T-cell (primary cell): ENCODE measurements around the gene ACADVL. TPM values are rescaled to one million over a fixed set of nuclear protein-coding genes. Genes with fewer than 3 reads are reported as not detected.

Source experiments
- ATAC-seq, 4 experiments: fragments of 200-7000 bp in 3 of 4; fragments of 150-1000 bp in 1 of 4; cut with Tn5 transposase; replicated peaks in 1 of 4; 1 replicate in 3 of 4; 2 replicates in 1 of 4; pipeline ENCODE4 v1.10.0; 2021; ENCODE audit warnings: moderate library complexity in 3 of 4, mild to moderate bottlenecking in 2 of 4, moderate number of reproducible peaks in 1 of 4
- CTCF ChIA-PET, 2 donors: fragments of 300-600 bp; sonication (Branson Sonifier 250); formaldehyde crosslinking; loops; one replicate each; lab custom pipeline; 2022; ENCODE audit warnings: antibody characterized with exemption in 2 of 2; lab: Charles Lee
- POLR2A ChIA-PET, 2 donors: fragments of 300-600 bp; sonication (Branson Sonifier 250); formaldehyde crosslinking; loops; one replicate each; lab custom pipeline; 2022; ENCODE audit warnings: antibody characterized with exemption in 2 of 2; lab: Charles Lee
- DNase-seq, 35 experiments: peaks; one replicate each; pipeline versions ENCODE4 v3.0.0 to v3.0.0-alpha.2; 2013 to 2023
- H3K27ac ChIP-seq: one replicate; pipeline ENCODE4 v1.5.1; 2013; ENCODE audit warnings: low read length
- H3K27me3 ChIP-seq, 2 experiments: replicated peaks in 1 of 2; 1 replicate in 1 of 2; 2 replicates in 1 of 2; pipeline versions ENCODE4 v1.6.1 to v1.7.0; 2013; ENCODE audit warnings: low read length in 1 of 2, mixed read lengths in 1 of 2; ENCODE audit not compliant: control insufficient read depth in 2 of 2, insufficient read depth in 2 of 2; ENCODE audit errors: extremely low read depth in 1 of 2
- H3K36me3 ChIP-seq, 2 donors: 1 replicate in 1 of 2; 2 replicates in 1 of 2; pipeline versions ENCODE4 v1.6.1 to v1.7.0; 2013; ENCODE audit warnings: low read length in 1 of 2; ENCODE audit not compliant: control insufficient read depth in 2 of 2, insufficient read depth in 1 of 2; ENCODE audit errors: extremely low read depth in 1 of 2
- H3K4me1 ChIP-seq, 2 experiments: 1 replicate in 1 of 2; 2 replicates in 1 of 2; pipeline versions ENCODE4 v1.6.1 to v1.7.0; 2013; ENCODE audit warnings: low read length in 2 of 2, mixed read lengths in 1 of 2; ENCODE audit not compliant: insufficient read depth in 2 of 2, control insufficient read depth in 1 of 2; ENCODE audit errors: extremely low read depth in 1 of 2
- H3K4me3 ChIP-seq, 2 donors: 1 replicate in 1 of 2; 2 replicates in 1 of 2; pipeline versions ENCODE4 v1.5.1 to v1.7.0; 2013; ENCODE audit warnings: mild to moderate bottlenecking in 2 of 2, low read length in 1 of 2, moderate library complexity in 1 of 2; ENCODE audit not compliant: control insufficient read depth in 1 of 2; ENCODE audit errors: extremely low read depth in 1 of 2
- H3K9me3 ChIP-seq: 2 replicates; pipeline ENCODE4 v1.7.0; 2013
- H3K27ac Mint-ChIP-seq, 2 donors: one replicate each; pipeline ENCODE4 v1.8.0; 2020 to 2021; ENCODE audit warnings: mild to moderate bottlenecking in 2 of 2, mixed read lengths in 2 of 2
- H3K27me3 Mint-ChIP-seq, 2 donors: one replicate each; pipeline ENCODE4 v1.8.0; 2021 to 2022; ENCODE audit warnings: mixed read lengths in 2 of 2
- H3K36me3 Mint-ChIP-seq: one replicate; pipeline ENCODE4 v1.8.0; 2021; ENCODE audit warnings: mixed read lengths
- H3K4me1 Mint-ChIP-seq, 3 donors: one replicate each; pipeline ENCODE4 v1.8.0; 2020 to 2022; ENCODE audit warnings: mixed read lengths in 3 of 3, mild to moderate bottlenecking in 1 of 3
- H3K4me3 Mint-ChIP-seq, 3 donors: one replicate each; pipeline ENCODE4 v1.8.0; 2020 to 2022; ENCODE audit warnings: mild to moderate bottlenecking in 3 of 3, mixed read lengths in 3 of 3, moderate library complexity in 3 of 3
- H3K9me3 Mint-ChIP-seq, 3 donors: one replicate each; pipeline ENCODE4 v1.8.0; 2020 to 2022; ENCODE audit warnings: mixed read lengths in 3 of 3
- WGBS: methylation state at CpG from one replicate; pipeline ENCODE4 v1.1.5; 2013; ENCODE audit warnings: missing lambda C conversion rate; ENCODE audit not compliant: insufficient coverage; 5-methylcytosine and 5-hydroxymethylcytosine counted together
- total RNA-seq, 35 experiments: library from RNA in 6 of 35; stranded (reverse) in 6 of 35; fragments of 120-200 nt in 1 of 35; gene quantifications; one replicate each; pipeline versions ENCODE4 v1.2.1 to v1.2.4 and lab custom pipeline; 2013 to 2026

ACADVL gene
- total RNA-seq, 5 donors from 2014 or later (not counting 1 experiment from before 2014, with no cell fraction given): 275 to 424 (median 385) TPM

DNA sequence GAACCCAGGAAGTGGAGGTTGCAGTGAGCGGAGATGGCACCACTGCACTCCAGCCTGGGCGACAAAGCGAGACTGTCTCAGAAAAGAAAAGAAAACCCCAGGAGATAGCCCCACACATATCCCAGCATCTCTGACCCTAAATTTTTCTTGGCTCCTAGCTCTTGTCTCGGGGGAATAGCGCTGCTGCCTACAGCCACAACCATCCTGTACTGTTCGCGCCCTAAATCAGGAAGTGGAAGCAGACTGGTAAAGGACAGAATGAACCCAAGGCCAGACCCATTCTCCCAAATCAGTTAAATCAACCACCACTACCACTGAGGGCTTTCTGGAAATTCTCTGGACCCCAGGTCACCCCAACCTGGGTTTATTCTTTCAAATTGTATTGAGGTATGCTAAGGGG is 30.1 kb downstream of the ACADVL start:
- Mint-ChIP-seq H3K36me3 (peaks cover 21% of the 10 kb centered on the region), H3K9me3 (no peaks in the 10 kb centered on the region), H3K27me3 (no peaks in the 10 kb centered on the region), H3K27ac (peak overlapping the region; percentile 89 to 90), H3K4me3 (peak overlapping the region; percentile 90 to 94 (median 91)), H3K4me1 (peaks cover 45 to 56% (median 51%) of the 10 kb centered on the region in 3 donors)
- DNase-seq (no peak), ATAC-seq (no peak)
- H3K36me3 ChIP-seq: peaks cover 0 to 25% of the 10 kb centered on the region in 2 donors
- CTCF ChIA-PET: interaction anchor here in 1 of 2 donors (0.6 kb wide), 1 partner anchor 12 kb away, joined by 6 read pairs; no protein-coding TSS in a partner anchor
- peaks cover 23 to 48% of the 10 kb centered on the region in 2 experiments for H3K4me1 ChIP-seq
- H3K9me3 ChIP-seq: no peaks in the 10 kb centered on the region
- POLR2A ChIA-PET: no interaction called here
- WGBS: 96% methylated on average over 3 of the region's 7 CpGs
- H3K27me3 ChIP-seq: no peaks in the 10 kb centered on the region
- H3K27ac ChIP-seq: peak overlapping the region; percentile 57
- H3K4me3 ChIP-seq: peak overlapping the region in 1 of 2 donors; percentile 82

DNA sequence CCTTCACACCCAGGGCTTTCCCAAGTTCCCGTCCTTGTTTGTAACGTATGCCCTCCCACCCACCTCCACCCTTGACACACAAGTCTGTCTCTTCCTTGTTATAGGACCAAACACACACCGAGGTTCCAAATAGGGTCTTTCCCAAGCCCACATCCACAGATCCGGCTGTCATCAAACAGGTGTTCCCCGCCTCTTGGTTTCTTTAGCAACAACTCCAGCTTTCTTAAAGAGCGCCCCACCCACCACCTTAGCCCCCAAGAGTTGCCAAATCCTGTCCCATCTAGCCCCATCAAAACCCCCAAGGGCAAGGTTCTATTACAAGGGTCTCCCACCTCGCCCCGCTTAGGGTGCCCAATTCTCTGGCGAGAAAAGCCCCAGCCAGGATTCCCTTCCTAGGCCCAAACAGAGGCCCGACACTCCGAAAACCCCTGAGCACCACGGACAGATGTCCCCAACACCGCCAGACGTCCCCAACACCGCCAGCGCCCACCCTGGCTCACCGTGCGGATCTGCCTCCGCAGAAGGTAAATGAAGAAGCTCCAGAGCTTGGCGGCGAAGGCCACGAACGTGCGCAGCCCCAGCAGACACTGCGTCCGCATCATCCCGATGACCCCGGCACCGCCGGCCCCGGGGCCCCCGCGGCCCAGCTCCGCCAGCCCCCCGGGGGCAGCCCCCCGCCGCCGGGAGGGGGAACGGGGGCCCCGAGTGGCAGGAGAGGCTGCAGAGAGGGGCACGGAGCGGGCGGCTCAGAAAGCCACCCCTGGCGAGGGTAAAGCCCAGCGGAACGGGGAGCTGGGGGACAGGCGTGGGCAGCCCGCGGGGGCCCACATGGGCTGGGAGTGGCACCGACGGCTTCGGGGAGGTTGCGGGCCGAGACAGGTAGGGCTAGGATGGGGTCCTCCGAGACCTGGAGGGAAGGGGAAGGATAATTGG is 31.2 kb downstream of the ACADVL start:
- Mint-ChIP-seq H3K36me3 (peaks cover 21% of the 10 kb centered on the region), H3K4me1 (peaks cover 45 to 56% (median 52%) of the 10 kb centered on the region in 3 donors), H3K27me3 (no peaks in the 10 kb centered on the region), H3K9me3 (no peaks in the 10 kb centered on the region), H3K4me3 (peak overlapping the region; percentile 91 to 94 (median 91)), H3K27ac (peak overlapping the region; percentile 89 to 90)
- CTCF ChIA-PET: interaction anchor here (0.6 to 1.7 kb wide), 2 partner anchors 9 to 70 kb away, joined by 5 to 9 read pairs; partner anchors contain the start of gene GABARAP (in 1 of the 2)
- Histone ChIP-seq H3K4me3 (peak overlapping the region; percentile 81 to 82), H3K27me3 (no peaks in the 10 kb centered on the region), H3K27ac (peak overlapping the region; percentile 99), H3K36me3 (peaks cover 0 to 24% of the 10 kb centered on the region in 2 donors), H3K9me3 (no peaks in the 10 kb centered on the region), H3K4me1 (peaks cover 23 to 48% of the 10 kb centered on the region in 2 experiments)
- ATAC-seq (peak; percentile 2 to 9 (median 4)), DNase-seq (peak in 7 of 35 experiments; percentile 14 to 66 (median 31))
- POLR2A ChIA-PET: interaction anchor here in 1 of 2 donors (1.0 kb wide), 1 partner anchor 8 kb away, joined by 4 read pairs; the partner anchor contains the start of gene GABARAP
- WGBS: under 1% methylated on average over 45 of the region's 55 CpGs

DNA sequence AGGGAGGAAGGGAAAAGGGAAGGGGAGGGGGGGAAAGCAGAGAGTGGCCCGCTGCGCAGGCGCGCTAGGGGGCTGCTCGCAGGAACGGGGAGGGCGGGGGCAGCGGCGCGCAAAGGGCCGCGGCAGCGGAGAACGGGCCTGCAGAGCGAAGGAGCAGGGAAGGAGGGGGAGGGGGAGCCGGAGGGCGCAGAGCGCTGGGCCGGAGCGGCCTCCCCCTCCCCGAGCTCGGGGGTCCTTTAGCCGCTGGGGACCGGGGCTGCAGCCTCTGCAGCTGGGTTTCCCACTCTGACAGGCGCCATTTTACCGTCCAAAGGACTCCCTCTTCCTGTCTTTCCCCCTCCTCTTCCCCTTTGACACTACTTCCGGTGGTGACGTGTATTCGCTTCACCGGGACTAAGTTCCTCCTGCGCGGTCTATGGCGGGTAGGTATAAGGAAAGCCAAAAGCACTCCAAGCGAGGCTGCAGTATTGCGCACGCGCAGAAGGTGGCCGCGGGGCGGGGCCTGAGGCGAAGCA is 32.0 kb downstream of the ACADVL start, which contains the start of gene CTDNEP1:
Gene CTDNEP1 (minus strand): TSS at position 74 of the 515 bp plus-strand sequence. CDS start 438 bp downstream, outside the sequence.
- H3K4me1 ChIP-seq: peaks cover 23 to 48% of the 10 kb centered on the region in 2 experiments
- POLR2A ChIA-PET: no interaction called here
- DNase-seq (peak in 34 of 35 experiments; percentile 97 to 100 (median 99)), ATAC-seq (peak; percentile 89 to 93 (median 91))
- H3K36me3 ChIP-seq: peaks cover 6 to 24% of the 10 kb centered on the region in 2 donors
- no peaks in the 10 kb centered on the region for H3K9me3 Mint-ChIP-seq
- H3K27me3 ChIP-seq: no peaks in the 10 kb centered on the region
- peak within 1 kb of the TSS; percentile 81 to 94 for H3K4me3 ChIP-seq
- peak within 1 kb of the TSS; percentile 97 to 99 for H3K27ac Mint-ChIP-seq
- peaks cover 19% of the 10 kb centered on the region for H3K36me3 Mint-ChIP-seq
- WGBS: 0% methylated on average over 14 of the region's 41 CpGs
- H3K27me3 Mint-ChIP-seq: no peaks in the 10 kb centered on the region
- H3K9me3 ChIP-seq: no peaks in the 10 kb centered on the region
- CTCF ChIA-PET: interaction anchor here in 1 of 2 donors (1.7 kb wide), 1 partner anchor 10 kb away, joined by 9 read pairs; the partner anchor contains the start of gene GABARAP
- peak within 1 kb of the TSS; percentile 91 to 94 (median 91) for H3K4me3 Mint-ChIP-seq
- peaks cover 39 to 51% (median 47%) of the 10 kb centered on the region in 3 donors for H3K4me1 Mint-ChIP-seq
- H3K27ac ChIP-seq: peak within 1 kb of the TSS; percentile 99

DNA sequence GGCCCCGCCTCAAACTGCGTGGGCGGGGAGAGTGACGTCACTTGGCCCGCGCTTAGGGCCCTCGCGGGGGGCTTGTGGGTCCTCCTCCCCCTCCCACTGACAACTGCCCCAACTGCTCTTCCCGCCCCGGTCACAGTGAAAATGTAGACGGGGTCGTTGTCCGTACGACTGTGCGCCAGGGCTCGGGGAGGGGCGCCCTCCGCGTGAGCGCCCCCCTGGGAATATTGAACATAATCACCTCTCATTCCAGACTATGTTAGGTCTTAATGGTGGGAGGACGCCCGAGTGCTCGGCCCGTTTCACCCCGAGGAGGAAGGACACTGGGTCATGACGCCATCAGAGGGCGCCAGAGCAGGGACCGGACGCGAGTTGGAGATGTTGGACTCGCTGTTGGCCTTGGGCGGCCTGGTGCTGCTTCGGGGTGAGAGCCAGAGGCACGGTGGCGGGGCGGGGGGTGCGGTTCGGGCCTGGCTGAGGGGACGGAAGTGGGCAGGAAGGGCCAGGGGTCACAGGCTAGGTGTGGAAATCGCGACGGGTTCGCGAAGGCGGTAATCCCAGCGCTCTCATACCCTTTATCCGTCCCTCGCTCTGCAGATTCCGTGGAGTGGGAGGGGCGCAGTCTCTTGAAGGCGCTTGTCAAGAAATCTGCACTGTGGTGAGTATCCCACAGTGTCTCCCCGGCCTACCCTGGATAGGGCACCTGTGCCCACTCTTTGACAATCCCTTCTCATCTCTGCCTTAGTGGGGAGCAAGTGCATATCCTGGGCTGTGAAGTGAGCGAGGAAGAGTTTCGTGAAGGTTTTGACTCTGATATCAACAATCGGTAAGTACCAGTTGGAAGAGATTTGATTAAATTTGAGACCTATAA is 32.7 kb downstream of the ACADVL start, which contains the start of gene ELP5:
Gene ELP5 (plus strand): TSS at position 40 of the 868 bp plus-strand sequence. CDS start 336 bp downstream, at position 376.
- POLR2A ChIA-PET: no interaction called here
- H3K36me3 ChIP-seq: peaks cover 6 to 25% of the 10 kb centered on the region in 2 donors
- Mint-ChIP-seq H3K4me3 (peak within 1 kb of the TSS; percentile 91 to 94 (median 91)), H3K36me3 (peaks cover 20% of the 10 kb centered on the region), H3K9me3 (no peaks in the 10 kb centered on the region), H3K27me3 (no peaks in the 10 kb centered on the region), H3K4me1 (peaks cover 37 to 48% (median 47%) of the 10 kb centered on the region in 3 donors), H3K27ac (peak within 1 kb of the TSS; percentile 97 to 99)
- H3K4me3 ChIP-seq: peak within 1 kb of the TSS; percentile 81 to 94
- H3K4me1 ChIP-seq: peaks cover 23 to 45% of the 10 kb centered on the region in 2 experiments
- H3K9me3 ChIP-seq: no peaks in the 10 kb centered on the region
- peak within 1 kb of the TSS; percentile 99 for H3K27ac ChIP-seq
- H3K27me3 ChIP-seq: no peaks in the 10 kb centered on the region
- CTCF ChIA-PET: interaction anchor here in 1 of 2 donors (1.7 kb wide), 1 partner anchor 10 kb away, joined by 9 read pairs; the partner anchor contains the start of gene GABARAP
- ATAC-seq (peak; percentile 51 to 57 (median 53)), DNase-seq (peak in 33 of 35 experiments; percentile 66 to 98 (median 81))
- WGBS: 0% methylated on average over 25 of the region's 55 CpGs

DNA sequence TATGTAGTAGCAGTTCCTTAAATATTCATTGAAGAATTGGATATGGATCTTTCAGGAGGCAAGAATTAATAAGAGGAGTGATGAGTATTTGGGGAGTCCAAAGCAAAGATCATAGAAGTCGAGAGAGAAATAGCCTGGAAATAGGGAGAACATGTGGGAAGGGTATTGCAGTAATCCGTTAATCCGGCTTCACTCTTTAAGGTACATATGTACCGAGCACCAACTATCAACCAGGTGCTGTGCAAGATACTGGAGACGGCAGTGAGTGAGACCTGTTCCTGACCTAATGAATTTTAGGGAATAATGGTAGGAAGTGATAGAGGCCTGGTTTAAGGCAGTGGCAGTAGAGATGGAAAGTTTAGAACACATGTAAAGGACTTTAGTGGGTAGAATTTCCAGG is 33.3 kb downstream of the ACADVL start:
- POLR2A ChIA-PET: no interaction called here

More for the DNA sequence above, 33.3 kb downstream of the ACADVL start:
- Mint-ChIP-seq H3K4me1 (peaks cover 37 to 48% (median 47%) of the 10 kb centered on the region in 3 donors), H3K9me3 (no peaks in the 10 kb centered on the region), H3K27me3 (no peaks in the 10 kb centered on the region), H3K36me3 (peaks cover 20% of the 10 kb centered on the region), H3K27ac (peak overlapping the region; percentile 97 to 99), H3K4me3 (peak overlapping the region; percentile 91 to 92 (median 91))
- Histone ChIP-seq H3K27ac (peak overlapping the region; percentile 99), H3K27me3 (no peaks in the 10 kb centered on the region), H3K9me3 (no peaks in the 10 kb centered on the region), H3K36me3 (peaks cover 6 to 28% of the 10 kb centered on the region in 2 donors), H3K4me1 (peaks cover 23 to 41% of the 10 kb centered on the region in 2 experiments), H3K4me3 (peak overlapping the region; percentile 81 to 94)
- ATAC-seq (no peak), DNase-seq (no peak)
- WGBS: 94% methylated on average over 3 of the region's 5 CpGs
- CTCF ChIA-PET: no interaction called here
